Glutamatergic neuron (in vitro differentiated cells): ENCODE results near the gene IFFO2. TPM values are rescaled to one million over a fixed set of nuclear protein-coding genes. Genes with fewer than 3 reads are reported as not detected.

ENCODE experiments used
- DNase-seq: peaks from one replicate; pipeline ENCODE4 v3.0.0; 2022
- H3K27ac Mint-ChIP-seq: one replicate; pipeline ENCODE4 v1.8.0; 2020; ENCODE audit warnings: mild to moderate bottlenecking, mixed read lengths, inconsistent platforms; ENCODE audit not compliant: unreplicated experiment
- H3K27me3 Mint-ChIP-seq: one replicate; pipeline ENCODE4 v1.8.0; 2020; ENCODE audit warnings: mild to moderate bottlenecking, moderate library complexity, mixed read lengths, inconsistent platforms; ENCODE audit not compliant: unreplicated experiment
- H3K36me3 Mint-ChIP-seq: one replicate; pipeline ENCODE4 v1.8.0; 2020; ENCODE audit warnings: mild to moderate bottlenecking, mixed read lengths, inconsistent platforms; ENCODE audit not compliant: unreplicated experiment
- H3K4me1 Mint-ChIP-seq: one replicate; pipeline ENCODE4 v1.8.0; 2020; ENCODE audit warnings: mild to moderate bottlenecking, low read depth, mixed read lengths, inconsistent platforms; ENCODE audit not compliant: unreplicated experiment
- H3K4me3 Mint-ChIP-seq: one replicate; pipeline ENCODE4 v1.8.0; 2020; ENCODE audit warnings: mild to moderate bottlenecking, mixed read lengths, inconsistent platforms; ENCODE audit not compliant: unreplicated experiment
- H3K9me3 Mint-ChIP-seq: one replicate; pipeline ENCODE4 v1.8.0; 2020; ENCODE audit warnings: mild to moderate bottlenecking, moderate library complexity, mixed read lengths, inconsistent platforms; ENCODE audit not compliant: unreplicated experiment
- CTCF ChIP-seq: fragments of 200-600 bp; sonication (generic); IDR thresholded peaks from one replicate; pipeline ENCODE4 v1.5.0; 2021; ENCODE audit not compliant: partially characterized antibody, unreplicated experiment
- total RNA-seq: library from RNA; stranded (reverse); fragmentation: NEBNext Ultra II Directional; extraction: Animal tissue kit (Norgen Biotek cat#: 25700); gene quantifications from one replicate; pipeline ENCODE4 v1.2.1, GENCODE V29; 2021; ENCODE audit not compliant: unreplicated experiment

IFFO2 gene
- total RNA-seq, 1 donor from 2014 or later: 107 TPM

GRCh38 chr1:18978706-18979105, 22.2 kb upstream of the IFFO2 start:
- no peaks in the 10 kb centered on the region for H3K4me1 Mint-ChIP-seq
- no peak for TF ChIP-seq CTCF
- DNase-seq: no peak
- peaks cover 7% of the 10 kb centered on the region for H3K36me3 Mint-ChIP-seq
- peaks cover 5% of the 10 kb centered on the region for H3K27me3 Mint-ChIP-seq
- H3K4me3 Mint-ChIP-seq: no peak overlapping the region
- H3K27ac Mint-ChIP-seq: no peak overlapping the region
- no peaks in the 10 kb centered on the region for H3K9me3 Mint-ChIP-seq

- no peak overlapping the region for H3K27ac Mint-ChIP-seq
- no peak overlapping the region for H3K4me3 Mint-ChIP-seq
- peaks cover 1% of the 10 kb centered on the region for H3K9me3 Mint-ChIP-seq
- no peak for TF ChIP-seq CTCF
- peaks cover 7% of the 10 kb centered on the region for H3K36me3 Mint-ChIP-seq
- no peaks in the 10 kb centered on the region for H3K4me1 Mint-ChIP-seq
- DNase-seq: no peak
- peaks cover 3% of the 10 kb centered on the region for H3K27me3 Mint-ChIP-seq
Observed at GRCh38 chr1:18977428-18977827, 21.0 kb upstream of the IFFO2 start.

GRCh38 chr1:18976096-18976495, 19.6 kb upstream of the IFFO2 start:
- peaks cover 3% of the 10 kb centered on the region for H3K27me3 Mint-ChIP-seq

GRCh38 chr1:18974606-18975005, 18.1 kb upstream of the IFFO2 start:
- Mint-ChIP-seq H3K4me3 (no peak overlapping the region), H3K36me3 (no peaks in the 10 kb centered on the region), H3K4me1 (no peaks in the 10 kb centered on the region), H3K9me3 (peaks cover 1% of the 10 kb centered on the region), H3K27me3 (peaks cover 3% of the 10 kb centered on the region), H3K27ac (no peak overlapping the region)
- DNase-seq: no peak
- no peak for TF ChIP-seq CTCF

More at GRCh38 chr1:18976096-18976495, 19.6 kb upstream of the IFFO2 start:
- peaks cover 5% of the 10 kb centered on the region for H3K36me3 Mint-ChIP-seq
- no peak overlapping the region for H3K4me3 Mint-ChIP-seq
- H3K27ac Mint-ChIP-seq: no peak overlapping the region
- peaks cover 1% of the 10 kb centered on the region for H3K9me3 Mint-ChIP-seq
- DNase-seq: no peak
- no peaks in the 10 kb centered on the region for H3K4me1 Mint-ChIP-seq
- TF ChIP-seq CTCF: no peak

GRCh38 chr1:18974005-18974404, 17.5 kb upstream of the IFFO2 start:
- no peak for DNase-seq
- Mint-ChIP-seq H3K9me3 (peaks cover 1% of the 10 kb centered on the region), H3K36me3 (no peaks in the 10 kb centered on the region), H3K27me3 (peaks cover 3% of the 10 kb centered on the region), H3K27ac (no peak overlapping the region), H3K4me3 (no peak overlapping the region), H3K4me1 (no peaks in the 10 kb centered on the region)
- no peak for TF ChIP-seq CTCF
